Measurements from ENCODE around the gene LTBP3.
"Not testable (repeated sequence)": the region's sequence is repeated elsewhere in the genome, so short reads cannot be mapped to it uniquely, and the experiment has no call there.

The LTBP3 gene

GRCh38 chr11:65518941-65519549 is 39.1 kb downstream of the LTBP3 start:
- FAIRE-seq; DNase-seq (ENCODE audit: insufficient read length, low spot score): not testable (repeated sequence)

- FAIRE-seq, result no peak
Measured at GRCh38 chr11:65516135-65516968, 41.8 kb downstream of the LTBP3 start.

GRCh38 chr11:65512311-65512710 is 45.8 kb downstream of the LTBP3 start:
- not testable (repeated sequence) for DNase-seq (ENCODE audit: insufficient read length, low spot score); FAIRE-seq

More at GRCh38 chr11:65516135-65516968, 41.8 kb downstream of the LTBP3 start:
- no peak for DNase-seq (ENCODE audit: insufficient read length, low spot score)

- DNase-seq (ENCODE audit: insufficient read length, low spot score), result no peak
- FAIRE-seq, result no peak
Measured at GRCh38 chr11:65506772-65507505, 51.2 kb downstream of the LTBP3 start.

GRCh38 chr11:65506290-65506771 is 51.8 kb downstream of the LTBP3 start:
- DNase-seq (ENCODE audit: insufficient read length, low spot score) (no peak), FAIRE-seq (no peak)

GRCh38 chr11:65505466-65506289 is 52.5 kb downstream of the LTBP3 start:
- DNase-seq (ENCODE audit: insufficient read length, low spot score), result no peak
- no peak for FAIRE-seq

- FAIRE-seq, result no peak
- no peak for DNase-seq (ENCODE audit: insufficient read length, low spot score)
Measured at GRCh38 chr11:65504674-65505465, 53.3 kb downstream of the LTBP3 start.

DNA sequence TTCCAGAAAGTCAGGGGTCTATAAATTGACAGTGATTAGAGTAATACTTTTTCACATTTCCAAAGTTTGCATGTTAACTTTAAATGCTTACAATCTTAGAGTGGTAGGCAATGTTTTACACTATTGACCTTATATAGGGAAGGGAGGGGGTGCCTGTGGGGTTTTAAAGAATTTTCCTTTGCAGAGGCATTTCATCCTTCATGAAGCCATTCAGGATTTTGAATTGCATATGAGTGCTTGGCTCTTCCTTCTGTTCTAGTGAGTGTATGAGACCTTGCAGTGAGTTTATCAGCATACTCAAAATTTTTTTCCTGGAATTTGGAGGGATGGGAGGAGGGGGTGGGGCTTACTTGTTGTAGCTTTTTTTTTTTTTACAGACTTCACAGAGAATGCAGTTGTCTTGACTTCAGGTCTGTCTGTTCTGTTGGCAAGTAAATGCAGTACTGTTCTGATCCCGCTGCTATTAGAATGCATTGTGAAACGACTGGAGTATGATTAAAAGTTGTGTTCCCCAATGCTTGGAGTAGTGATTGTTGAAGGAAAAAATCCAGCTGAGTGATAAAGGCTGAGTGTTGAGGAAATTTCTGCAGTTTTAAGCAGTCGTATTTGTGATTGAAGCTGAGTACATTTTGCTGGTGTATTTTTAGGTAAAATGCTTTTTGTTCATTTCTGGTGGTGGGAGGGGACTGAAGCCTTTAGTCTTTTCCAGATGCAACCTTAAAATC is 54.0 kb downstream of the LTBP3 start:
- FAIRE-seq (no peak), DNase-seq (ENCODE audit: insufficient read length, low spot score) (no peak)

- FAIRE-seq (no peak), DNase-seq (ENCODE audit: insufficient read length, low spot score) (no peak)
Measured at GRCh38 chr11:65503368-65503948, 54.7 kb downstream of the LTBP3 start.

GRCh38 chr11:65502555-65503367 is 55.4 kb downstream of the LTBP3 start:
- DNase-seq (ENCODE audit: insufficient read length, low spot score), result no peak
- no peak for FAIRE-seq

- no peak for DNase-seq (ENCODE audit: insufficient read length, low spot score)
- no peak for FAIRE-seq
Measured at GRCh38 chr11:65502274-65502554, 55.9 kb downstream of the LTBP3 start.

- no peak for FAIRE-seq
Measured at GRCh38 chr11:65501472-65502273, 56.5 kb downstream of the LTBP3 start.

GRCh38 chr11:65501186-65501471 is 57.0 kb downstream of the LTBP3 start:
- DNase-seq (ENCODE audit: insufficient read length, low spot score) (no peak), FAIRE-seq (no peak)

More at GRCh38 chr11:65501472-65502273, 56.5 kb downstream of the LTBP3 start:
- no peak for DNase-seq (ENCODE audit: insufficient read length, low spot score)

DNA sequence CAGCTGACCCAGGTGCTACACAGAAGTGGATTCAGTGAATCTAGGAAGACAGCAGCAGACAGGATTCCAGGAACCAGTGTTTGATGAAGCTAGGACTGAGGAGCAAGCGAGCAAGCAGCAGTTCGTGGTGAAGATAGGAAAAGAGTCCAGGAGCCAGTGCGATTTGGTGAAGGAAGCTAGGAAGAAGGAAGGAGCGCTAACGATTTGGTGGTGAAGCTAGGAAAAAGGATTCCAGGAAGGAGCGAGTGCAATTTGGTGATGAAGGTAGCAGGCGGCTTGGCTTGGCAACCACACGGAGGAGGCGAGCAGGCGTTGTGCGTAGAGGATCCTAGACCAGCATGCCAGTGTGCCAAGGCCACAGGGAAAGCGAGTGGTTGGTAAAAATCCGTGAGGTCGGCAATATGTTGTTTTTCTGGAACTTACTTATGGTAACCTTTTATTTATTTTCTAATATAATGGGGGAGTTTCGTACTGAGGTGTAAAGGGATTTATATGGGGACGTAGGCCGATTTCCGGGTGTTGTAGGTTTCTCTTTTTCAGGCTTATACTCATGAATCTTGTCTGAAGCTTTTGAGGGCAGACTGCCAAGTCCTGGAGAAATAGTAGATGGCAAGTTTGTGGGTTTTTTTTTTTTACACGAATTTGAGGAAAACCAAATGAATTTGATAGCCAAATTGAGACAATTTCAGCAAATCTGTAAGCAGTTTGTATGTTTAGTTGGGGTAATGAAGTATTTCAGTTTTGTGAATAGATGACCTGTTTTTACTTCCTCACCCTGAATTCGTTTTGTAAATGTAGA is 57.6 kb downstream of the LTBP3 start:
- FAIRE-seq (no peak), DNase-seq (ENCODE audit: insufficient read length, low spot score) (no peak)

- FAIRE-seq, result no peak
- no peak for DNase-seq (ENCODE audit: insufficient read length, low spot score)
Measured at GRCh38 chr11:65499713-65500386, 58.3 kb downstream of the LTBP3 start.
